Measurements from ENCODE around the gene HNRNPC. TPM values are rescaled to one million over a fixed set of nuclear protein-coding genes. Genes with fewer than 3 reads are reported as not detected.
"Not testable (repeated sequence)": the region's sequence is repeated elsewhere in the genome, so short reads cannot be mapped to it uniquely, and the experiment has no call there.

The HNRNPC gene
- total RNA-seq, 1 donor from 2014 or later: 669 TPM

DNA sequence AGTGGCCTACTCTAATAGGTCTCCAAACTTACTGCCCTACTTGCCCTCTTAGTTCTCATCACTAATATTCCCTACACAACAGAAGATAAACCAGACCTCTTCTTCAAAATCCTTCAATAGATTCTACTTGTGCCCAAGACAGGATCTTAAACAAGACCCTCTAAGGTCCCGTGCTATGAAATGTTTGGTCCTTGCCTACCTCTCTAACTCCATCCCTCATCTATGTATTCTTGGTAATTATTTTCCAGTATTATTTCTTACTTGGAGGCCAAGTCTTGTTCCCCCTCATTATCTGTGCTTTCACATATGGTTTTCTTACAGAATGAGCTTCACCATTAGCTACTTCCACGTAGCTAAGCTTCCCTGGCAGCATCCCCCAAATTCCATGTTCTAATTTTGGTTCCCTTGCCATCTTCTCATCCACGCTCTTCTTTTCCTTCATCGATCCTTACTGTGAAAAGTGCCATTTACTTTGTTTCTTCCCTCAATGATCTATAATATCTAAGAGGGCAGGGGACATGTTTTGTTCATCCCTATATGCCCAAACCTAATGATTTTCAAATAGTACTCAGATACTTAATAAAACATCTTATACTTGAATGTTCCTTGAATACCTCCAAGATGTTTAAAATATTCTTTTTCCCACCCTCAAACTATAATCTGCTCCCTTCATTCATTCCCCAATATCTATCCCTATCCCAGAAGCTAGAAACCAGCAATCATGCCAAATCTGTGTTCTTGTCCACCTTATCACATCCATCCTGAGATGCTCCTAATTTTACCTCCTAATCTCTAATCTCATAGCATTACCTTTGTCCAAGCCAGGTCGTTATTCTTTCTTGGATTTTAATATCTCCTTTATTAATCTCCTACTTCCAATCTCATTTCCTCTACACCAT is 10.1 kb downstream of the HNRNPC start:
- TF ChIP-seq, protein P1, sequence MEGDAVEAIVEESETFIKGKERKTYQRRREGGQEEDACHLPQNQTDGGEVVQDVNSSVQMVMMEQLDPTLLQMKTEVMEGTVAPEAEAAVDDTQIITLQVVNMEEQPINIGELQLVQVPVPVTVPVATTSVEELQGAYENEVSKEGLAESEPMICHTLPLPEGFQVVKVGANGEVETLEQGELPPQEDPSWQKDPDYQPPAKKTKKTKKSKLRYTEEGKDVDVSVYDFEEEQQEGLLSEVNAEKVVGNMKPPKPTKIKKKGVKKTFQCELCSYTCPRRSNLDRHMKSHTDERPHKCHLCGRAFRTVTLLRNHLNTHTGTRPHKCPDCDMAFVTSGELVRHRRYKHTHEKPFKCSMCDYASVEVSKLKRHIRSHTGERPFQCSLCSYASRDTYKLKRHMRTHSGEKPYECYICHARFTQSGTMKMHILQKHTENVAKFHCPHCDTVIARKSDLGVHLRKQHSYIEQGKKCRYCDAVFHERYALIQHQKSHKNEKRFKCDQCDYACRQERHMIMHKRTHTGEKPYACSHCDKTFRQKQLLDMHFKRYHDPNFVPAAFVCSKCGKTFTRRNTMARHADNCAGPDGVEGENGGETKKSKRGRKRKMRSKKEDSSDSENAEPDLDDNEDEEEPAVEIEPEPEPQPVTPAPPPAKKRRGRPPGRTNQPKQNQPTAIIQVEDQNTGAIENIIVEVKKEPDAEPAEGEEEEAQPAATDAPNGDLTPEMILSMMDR (IDR thresholded peaks at IDR 0.05; ENCODE audit: unreplicated experiment): no peak
- H3K27ac Mint-ChIP-seq: peak overlapping the region; percentile 13
- no peak for DNase-seq (ENCODE audit: low spot score in 2 of 2, unreplicated experiment in 2 of 2)
- no peak overlapping the region for H3K4me3 Mint-ChIP-seq
- no peaks in the 10 kb centered on the region for H3K27me3 Mint-ChIP-seq (ENCODE audit: low read depth)
- H3K4me1 Mint-ChIP-seq: peaks cover 61% of the 10 kb centered on the region
- H3K36me3 Mint-ChIP-seq: peaks cover 47% of the 10 kb centered on the region
- no peaks in the 10 kb centered on the region for H3K9me3 Mint-ChIP-seq

DNA sequence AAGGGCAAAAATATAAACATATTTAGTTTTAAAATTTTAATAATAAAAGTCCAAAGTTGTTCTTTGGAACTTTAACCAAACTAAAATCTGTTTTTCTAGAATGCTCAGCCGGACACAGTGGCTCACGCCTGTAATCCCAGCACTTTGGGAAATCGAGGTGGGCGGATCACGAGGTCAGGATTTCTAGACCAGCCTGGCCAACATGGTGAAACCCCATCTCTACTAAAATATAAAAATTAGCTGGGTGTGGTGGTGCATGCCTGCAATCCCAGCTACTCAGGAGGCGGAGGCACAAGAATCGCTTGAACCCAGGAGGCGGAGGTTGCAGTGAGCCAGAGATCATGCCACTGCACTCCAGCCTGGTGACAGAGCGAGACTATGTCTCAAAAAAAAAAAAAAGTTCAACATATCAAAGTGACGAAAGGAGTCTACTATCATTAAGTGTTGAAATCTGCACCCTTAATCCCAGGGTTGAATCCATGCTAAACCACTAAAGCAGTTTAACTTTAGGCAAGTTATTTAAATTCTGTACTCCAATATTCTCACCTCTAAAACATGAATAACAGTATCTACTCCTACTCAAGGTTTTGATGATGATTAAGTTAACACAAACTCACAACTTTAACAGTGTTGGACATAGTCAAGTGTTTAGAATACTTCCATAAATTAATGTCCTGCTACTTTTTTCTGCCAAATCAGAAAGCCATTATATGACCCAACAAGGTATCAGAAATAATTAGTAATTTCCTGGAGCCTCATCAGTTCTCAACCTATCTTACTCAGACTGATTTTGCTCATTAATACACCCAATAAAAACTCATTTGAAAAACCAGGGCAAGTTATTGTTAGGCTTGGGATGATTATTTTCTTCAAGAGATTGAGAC is 11.0 kb downstream of the HNRNPC start:
- H3K27me3 Mint-ChIP-seq (ENCODE audit: low read depth): no peaks in the 10 kb centered on the region
- H3K27ac Mint-ChIP-seq: peak overlapping the region; percentile 13

DNA sequence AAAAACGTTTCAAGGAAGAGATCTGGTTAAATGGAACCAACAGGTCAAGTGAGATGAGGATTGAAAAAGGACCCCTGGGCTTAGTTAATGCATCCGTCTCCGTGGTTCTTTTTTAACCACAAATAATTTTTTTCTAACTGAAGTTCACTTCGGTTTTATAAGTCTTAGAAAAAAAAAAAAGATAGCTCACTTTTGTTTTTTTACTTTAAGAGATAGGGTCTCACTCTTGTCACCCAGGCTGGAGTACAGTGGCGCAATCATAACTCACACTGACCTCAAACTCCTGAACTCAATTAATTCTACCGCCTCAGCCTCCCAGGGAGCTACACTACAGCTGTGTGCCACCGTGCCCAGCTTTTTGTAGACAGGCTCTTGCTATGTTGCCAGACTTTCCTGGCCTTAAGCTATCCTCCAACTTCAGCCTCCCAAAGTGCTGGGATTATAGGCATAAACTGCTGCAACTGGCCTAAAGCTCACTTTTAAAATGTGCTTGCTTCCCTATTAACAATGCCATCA is 11.8 kb downstream of the HNRNPC start:
- peaks cover 44% of the 10 kb centered on the region for H3K4me1 Mint-ChIP-seq
- no peaks in the 10 kb centered on the region for H3K27me3 Mint-ChIP-seq (ENCODE audit: low read depth)
- no peak for DNase-seq (ENCODE audit: low spot score in 2 of 2, unreplicated experiment in 2 of 2)
- H3K36me3 Mint-ChIP-seq: peaks cover 37% of the 10 kb centered on the region
- H3K4me3 Mint-ChIP-seq: no peak overlapping the region
- TF ChIP-seq, protein P1 (IDR thresholded peaks at IDR 0.05; ENCODE audit: unreplicated experiment): no peak
- H3K9me3 Mint-ChIP-seq: no peaks in the 10 kb centered on the region
- peak overlapping the region; percentile 56 for H3K27ac Mint-ChIP-seq

More for the DNA sequence above, 11.0 kb downstream of the HNRNPC start:
- Mint-ChIP-seq H3K9me3 (no peaks in the 10 kb centered on the region), H3K4me1 (peaks cover 52% of the 10 kb centered on the region), H3K36me3 (peaks cover 39% of the 10 kb centered on the region), H3K4me3 (no peak overlapping the region)
- TF ChIP-seq, protein P1 (IDR thresholded peaks at IDR 0.05; ENCODE audit: unreplicated experiment): no peak
- DNase-seq (ENCODE audit: low spot score in 2 of 2, unreplicated experiment in 2 of 2): no peak

DNA sequence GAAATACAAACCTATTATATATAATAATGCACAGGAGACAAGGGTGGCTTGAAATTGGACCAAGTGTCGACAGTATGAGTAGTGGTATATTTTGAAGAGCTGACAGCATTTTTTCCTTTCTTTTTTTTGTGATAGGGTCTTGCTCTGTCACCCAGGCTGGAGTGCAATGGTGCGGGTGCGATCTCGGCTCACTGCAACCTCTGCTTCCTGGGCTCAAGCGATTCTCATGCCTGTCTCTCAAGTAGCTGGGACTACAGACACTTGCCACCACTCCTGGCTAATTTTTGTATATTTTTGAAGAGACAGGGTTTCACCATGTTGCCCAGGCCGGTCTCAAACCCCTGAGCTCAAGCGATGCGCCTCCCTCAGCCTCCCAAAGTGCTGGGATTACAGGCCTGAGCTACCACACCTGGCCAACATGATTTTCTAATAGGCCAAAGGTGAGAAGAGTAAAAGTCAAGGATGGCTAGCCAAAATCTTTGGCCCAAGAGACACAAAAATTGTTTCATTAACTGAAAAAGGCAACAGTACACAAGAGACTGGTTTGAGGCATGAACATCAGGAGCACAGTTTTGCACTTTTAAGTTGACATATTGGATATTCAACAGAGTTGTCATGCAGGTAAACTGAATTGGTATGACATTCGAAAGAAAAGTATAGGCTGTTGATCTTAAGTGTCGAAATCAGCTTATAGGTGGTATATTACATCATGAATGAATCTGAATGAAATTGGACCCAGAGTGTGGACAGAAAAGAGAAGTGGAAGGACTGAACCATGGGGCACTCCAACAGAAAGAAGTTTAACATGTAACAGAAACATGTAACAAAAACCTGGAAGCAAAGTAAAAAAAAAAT is 12.5 kb downstream of the HNRNPC start:
- Mint-ChIP-seq H3K27me3 (ENCODE audit: low read depth) (no peaks in the 10 kb centered on the region), H3K4me3 (no peak overlapping the region), H3K36me3 (peaks cover 35% of the 10 kb centered on the region), H3K27ac (peak overlapping the region; percentile 54), H3K4me1 (peaks cover 38% of the 10 kb centered on the region), H3K9me3 (no peaks in the 10 kb centered on the region)
- TF ChIP-seq, protein P1 (IDR thresholded peaks at IDR 0.05; ENCODE audit: unreplicated experiment): no peak
- DNase-seq (ENCODE audit: low spot score in 2 of 2, unreplicated experiment in 2 of 2): no peak

DNA sequence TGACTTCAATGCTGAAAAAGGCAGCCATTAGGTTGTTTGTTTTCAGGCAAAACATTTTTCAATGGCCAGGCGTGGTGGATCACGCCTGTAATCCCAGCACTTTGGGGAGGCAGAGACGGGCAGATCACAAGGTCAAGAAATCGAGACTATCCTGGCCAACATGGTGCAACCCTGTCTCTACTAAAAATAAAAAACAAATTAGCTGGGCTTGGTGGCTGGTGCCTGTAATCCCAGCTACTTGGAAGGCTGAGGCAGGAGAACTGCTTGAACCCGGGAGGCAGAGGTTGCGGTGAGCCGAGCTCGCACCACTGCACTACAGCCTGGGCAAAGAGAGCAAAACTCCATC is 13.2 kb downstream of the HNRNPC start:
- peaks cover 34% of the 10 kb centered on the region for H3K4me1 Mint-ChIP-seq
- not testable (repeated sequence) for H3K4me3 Mint-ChIP-seq; H3K27me3 Mint-ChIP-seq (ENCODE audit: low read depth); H3K9me3 Mint-ChIP-seq; DNase-seq (ENCODE audit: low spot score in 2 of 2, unreplicated experiment in 2 of 2)
- peak overlapping the region; percentile 82 for H3K27ac Mint-ChIP-seq
- peaks cover 37% of the 10 kb centered on the region for H3K36me3 Mint-ChIP-seq
